ENCODE results near the gene PLA2R1.
A peak's percentile ranks its signal among the peaks of the same experiment; 100 is the strongest.

The PLA2R1 gene

DNA sequence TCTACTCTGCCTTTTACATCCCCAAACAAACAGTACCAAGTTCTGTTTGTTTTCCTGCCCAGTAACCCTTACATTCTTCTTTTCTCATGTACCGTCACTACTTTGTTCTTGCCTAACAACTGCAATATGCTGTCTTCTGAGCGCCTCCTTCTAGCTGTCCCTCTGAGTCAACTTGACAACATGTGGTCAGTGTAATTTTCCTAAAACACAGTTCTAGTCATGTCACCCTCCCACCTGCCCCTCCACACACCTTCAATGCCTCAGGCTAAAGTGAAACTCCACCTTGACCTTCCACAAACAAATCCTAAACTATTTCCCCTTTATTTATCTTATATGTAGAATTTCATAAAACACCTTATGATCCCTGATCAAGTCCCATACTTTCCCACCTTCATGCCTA, 139.9 kb downstream of the PLA2R1 start:
- peak; percentile 14 for DNase-seq

DNA sequence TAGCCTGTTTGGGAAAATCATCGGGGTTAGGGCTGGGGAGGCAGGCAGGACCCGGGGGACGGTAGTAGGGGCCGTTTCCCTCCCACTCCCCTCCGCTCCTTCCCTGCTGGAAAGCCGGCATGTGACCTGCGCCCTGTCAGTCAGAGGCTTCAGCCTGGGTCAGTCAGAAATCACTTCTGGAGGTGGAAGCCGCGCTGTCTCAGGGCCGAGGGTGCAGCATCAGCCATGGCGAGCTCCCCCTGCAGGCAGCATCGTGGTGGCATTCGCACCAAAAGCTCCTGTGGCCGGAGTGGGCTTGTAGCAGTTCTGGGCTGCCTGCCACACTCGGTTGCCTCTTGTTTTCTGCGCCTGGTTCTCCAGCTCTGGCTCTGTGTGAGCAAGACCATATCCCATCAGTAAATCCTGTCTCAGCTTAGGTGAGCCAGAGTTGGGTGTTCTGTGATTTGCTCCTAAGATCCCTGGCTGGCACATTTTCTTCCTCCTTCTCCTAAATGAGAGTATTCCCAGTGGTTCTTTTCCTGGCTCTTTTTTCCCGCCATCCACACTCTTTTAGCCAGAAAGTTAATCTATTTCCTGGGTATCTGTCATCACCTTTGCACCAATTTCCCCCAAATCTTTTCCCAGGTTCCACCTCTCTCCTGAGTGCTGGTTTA, 140.5 kb downstream of the PLA2R1 start:
- peak; percentile 82 for DNase-seq

DNA sequence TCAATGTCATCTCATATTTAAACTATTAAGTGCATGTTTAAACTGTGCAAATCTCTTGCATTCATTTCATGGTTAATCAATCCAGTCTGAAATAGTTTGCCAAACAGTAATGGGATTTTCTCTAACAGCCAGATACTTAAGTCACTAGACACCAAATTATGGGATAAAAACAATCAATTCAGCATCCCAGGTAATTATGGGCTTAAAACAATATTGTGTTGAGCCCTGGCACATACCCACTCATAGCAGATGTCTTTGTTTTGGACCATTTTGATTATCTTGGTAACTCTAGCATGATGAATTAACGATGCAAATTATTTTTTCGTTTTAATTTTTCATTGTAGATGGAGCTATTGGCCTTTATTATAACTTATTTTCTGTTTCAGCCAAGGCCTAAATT, 145.9 kb downstream of the PLA2R1 start:
- DNase-seq, result no peak

DNA sequence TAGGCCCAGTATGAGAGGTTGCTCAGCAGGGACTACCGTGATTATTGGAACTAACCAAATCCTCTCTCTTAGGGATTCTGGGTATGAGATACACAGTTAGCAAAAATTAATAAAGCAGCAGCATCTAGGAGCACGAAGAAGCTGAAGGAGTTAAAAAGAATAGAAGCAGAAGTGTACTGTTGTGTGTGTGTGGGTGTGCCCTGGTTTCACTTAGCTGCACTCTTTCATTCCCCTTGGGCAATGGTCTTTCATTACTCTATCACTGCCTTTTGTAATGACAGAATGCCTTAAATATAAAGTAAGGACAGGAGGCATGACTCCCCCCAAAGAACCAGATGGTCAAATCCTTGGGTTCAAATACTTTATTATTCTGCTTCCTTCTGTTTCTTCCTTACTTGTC, 148.5 kb downstream of the PLA2R1 start:
- no peak for DNase-seq

DNA sequence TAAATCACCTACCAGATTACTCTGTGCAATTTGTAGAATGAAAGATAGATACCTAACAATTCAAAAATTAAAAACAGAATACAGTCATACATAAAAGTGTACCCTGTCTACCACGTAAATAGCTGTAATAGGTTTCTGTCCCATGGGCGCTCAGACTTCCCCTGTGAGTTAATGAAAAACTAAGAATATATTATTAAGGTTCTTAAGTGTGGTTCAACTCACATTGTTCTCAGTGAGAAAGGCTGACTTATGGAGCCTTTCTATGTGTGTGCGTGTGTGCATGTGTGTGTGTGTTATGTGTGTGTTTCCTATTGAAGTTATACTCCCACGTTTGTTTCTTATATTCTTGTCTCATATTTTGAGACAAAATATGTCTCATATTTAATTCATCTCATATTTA, 149.8 kb downstream of the PLA2R1 start:
- no peak for DNase-seq

DNA sequence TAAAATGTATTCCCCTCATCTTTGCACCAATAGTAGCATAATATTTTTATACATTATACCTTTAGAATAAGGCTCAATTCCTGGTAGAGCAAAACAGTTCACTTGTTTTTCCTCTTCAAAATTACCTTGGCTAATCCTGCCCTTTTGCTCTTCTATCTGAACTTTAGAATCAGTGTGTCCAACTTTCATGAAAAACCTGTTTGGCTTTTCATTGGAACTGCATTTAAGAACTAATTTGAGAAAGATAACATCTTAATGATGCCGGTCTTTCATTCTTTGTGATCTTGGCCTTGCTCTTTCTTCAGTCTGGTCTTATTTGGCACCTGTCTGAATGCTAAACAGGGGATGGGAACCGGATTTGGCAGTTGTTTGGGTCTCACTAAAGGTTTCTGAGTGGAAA, 151.5 kb downstream of the PLA2R1 start:
- no peak for DNase-seq

DNA sequence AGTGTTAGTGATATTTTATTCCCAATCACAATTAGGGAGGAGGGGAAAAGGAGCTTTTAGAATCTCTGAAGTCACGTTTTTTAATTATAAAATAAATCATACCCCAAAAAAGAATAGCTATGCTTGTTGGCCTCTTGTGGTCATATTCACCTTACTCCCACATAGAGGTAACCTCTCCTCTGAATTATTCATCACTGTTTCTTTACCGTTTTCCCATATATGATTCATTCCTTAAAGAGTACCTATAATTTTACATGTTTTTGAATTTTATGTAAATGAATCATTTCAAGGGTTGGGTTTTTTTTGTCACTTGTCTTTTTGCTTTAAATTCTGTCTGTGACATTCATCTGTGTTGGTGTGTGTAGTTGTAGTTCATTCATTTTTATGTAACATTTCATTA, 153.8 kb downstream of the PLA2R1 start:
- DNase-seq, result no peak

DNA sequence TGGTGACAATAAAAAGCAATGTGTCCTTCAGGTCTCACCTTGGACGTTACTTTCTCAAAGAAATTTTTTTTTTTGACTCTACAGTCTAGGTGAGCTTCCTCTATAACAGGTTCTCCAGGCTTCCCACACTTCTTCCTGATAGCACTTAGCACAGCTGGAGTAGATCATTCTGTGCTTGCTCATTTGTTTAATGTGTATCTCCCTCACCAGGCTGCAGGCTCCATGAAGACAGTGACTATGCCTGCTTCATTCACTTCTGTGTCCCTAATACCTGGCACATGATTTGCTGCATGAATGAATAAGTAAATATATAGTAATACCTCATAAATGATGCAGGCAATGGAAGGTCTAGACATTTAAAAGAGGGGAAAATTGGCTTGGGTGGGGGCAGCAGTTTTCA, 154.5 kb downstream of the PLA2R1 start:
- DNase-seq, result no peak

DNA sequence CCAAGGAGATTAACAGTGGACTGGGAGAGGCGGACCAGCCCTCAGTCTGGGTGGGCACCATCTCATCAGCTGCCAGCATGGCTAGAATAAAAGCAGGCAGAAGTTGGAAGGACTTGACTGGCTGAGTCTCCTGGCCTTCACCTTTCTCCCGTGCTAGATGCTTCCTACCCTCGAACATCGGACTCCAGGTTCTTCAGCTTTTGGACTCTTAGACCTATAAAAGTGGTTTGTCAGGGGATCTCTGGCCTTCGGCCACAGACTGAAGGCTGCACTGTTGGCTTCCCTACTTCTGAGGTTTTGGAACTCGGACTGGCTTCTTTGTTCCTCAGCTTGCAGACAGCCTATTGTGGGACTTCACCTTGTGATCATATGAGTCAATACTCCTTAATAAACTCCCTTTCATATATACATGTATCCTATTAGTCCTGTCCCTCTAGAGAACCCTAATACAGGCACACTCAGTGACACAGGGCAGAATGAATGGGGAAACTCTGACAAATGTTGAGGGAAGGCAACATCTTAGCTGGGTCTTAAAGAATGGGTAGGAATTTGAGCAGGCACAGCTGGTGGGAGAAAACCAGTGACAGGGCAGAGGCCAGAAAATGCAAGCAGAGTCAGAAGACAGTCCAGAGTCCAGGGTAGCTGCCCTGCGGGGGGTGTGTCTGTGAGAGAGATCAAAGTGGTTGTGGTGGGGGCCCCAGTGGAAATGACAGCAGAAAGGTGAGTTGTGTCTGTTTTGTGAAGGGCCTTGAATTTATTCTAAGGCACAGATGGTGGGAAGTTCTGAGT, 156.3 kb downstream of the PLA2R1 start:
- no peak for DNase-seq

DNA sequence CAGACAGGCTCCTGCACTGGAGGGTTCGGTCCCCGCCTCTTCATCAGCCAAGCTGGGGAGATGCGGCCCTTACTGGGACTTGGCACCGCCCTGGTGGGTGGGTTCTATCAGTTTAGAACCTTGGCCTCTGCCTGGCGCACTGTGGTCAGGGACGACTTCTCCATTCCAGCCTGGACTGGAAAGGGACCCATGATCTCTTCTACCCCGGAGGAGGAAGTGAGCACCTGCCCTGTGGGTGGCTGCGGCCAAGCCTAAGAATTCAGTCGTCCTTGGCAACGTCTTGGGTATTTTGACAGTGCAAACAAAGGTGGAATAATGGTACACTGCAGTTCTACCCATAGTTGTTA, 157.5 kb downstream of the PLA2R1 start:
- no peak for DNase-seq

DNA sequence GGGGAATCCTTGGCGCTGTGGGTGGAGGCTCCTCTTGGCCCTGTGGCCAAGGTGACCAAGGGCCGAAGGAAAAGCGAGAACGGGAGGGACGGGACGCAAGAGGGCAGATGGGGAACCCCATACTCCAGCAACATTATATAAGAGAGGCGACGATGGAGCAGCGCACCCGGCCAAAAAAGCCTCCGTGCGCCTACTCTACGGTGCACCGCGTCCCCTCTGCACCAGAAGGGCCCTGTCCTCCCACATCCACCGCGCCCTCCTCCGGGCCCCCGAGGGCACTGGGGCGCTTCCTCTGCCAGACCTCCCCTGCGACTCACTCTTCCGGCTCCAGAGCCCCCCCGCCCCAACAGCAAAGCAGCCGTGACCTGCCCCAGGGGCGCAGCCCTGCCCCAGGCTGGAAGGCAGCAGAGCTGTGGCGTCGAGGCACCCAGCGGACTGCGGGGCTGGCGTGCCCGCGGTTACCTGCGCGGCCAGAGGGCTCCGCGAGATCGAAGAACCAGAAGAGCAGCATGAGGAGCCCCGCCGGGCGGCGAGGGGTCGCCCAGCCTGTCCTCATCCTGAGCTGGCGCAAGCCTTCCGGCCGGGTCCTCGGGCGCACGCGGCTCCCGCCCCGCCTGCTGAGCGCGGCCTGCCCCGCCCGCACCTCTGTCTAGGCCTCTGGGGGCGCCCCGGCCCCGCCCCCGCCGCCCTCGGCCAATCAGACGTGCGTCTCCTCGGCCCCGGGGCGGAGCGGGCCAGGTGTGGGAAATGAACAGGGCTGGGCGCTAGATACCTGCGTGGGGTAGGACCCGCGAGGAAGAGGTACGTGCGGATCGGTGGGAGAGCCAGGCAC, 158.1 kb downstream of the PLA2R1 start, which contains the start of gene LY75:
LY75 (minus strand) TSS at position 630 of the 832 bp plus-strand sequence.
- DNase-seq, result peak; percentile 87

DNA sequence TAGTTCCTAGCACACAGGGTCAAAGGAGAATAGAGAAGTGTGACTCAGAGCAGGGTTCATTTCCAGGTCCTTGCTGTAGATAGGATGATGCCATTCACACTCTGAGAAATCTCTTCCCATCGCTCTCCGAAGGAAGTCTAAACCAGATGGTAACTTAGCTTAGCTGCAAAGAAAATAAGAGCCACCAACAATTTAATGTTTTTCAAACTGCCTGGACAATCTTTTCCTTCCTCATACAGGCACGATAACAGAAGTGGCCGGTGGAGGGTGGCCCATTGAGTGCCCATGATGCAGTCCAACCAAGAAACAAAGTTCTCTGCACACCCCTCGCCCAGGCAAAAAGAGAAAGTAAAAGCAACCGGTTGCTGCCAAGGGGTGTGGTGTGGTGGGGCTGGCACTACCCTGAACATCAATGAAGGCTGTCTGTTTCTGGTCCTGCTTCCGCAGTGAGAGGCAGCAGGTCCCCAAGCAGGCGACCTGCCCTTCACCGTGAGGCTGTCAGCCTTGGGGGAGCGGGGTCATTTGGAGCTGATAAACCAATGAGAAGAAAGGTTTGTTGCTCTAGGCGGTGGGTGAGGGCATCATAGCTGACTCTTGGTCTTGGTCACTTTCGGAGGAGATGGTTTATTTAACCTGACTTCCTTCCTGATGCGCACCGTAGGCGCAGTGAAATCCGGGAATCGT, 158.8 kb downstream of the PLA2R1 start:
- peak; percentile 82 for DNase-seq

DNA sequence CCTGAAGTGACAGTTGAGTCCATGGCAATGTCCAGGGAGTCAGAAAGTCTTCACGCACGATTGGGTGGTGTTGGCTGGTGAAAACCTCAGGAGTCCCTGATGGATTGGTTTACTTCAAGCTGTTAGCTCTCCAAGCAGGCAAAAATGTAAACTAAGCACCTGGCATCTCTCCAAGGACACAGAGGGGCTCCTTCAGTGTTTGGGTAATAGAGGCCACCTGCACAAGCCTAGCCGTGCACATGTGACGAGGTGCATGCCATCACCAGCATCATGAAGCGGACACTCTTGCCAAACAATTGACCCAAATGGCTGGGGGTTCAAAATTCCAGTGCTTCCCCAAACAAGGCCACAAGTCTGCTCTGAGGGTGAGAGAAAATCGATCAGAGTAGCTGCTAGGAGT, 159.7 kb downstream of the PLA2R1 start:
- DNase-seq, result no peak

DNA sequence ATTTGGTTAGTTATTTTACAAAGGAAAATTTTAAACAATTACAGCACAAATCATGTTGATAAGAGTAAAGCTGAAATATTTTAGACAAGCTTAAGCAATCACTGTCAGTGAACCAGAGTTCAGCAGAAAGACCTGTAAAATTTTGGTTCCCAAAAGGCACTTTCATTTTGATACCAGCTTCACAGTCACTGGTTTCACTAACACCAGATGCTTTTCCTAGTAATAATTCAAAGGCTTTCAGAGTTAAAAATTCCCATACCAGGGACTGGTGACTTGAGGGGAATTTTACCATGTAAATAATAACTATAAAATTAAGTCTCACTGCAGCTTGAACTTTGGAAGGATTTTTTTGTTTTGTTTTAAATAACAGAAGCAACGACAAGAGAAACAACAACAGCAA, 162.1 kb downstream of the PLA2R1 start:
- DNase-seq, result peak; percentile 36

DNA sequence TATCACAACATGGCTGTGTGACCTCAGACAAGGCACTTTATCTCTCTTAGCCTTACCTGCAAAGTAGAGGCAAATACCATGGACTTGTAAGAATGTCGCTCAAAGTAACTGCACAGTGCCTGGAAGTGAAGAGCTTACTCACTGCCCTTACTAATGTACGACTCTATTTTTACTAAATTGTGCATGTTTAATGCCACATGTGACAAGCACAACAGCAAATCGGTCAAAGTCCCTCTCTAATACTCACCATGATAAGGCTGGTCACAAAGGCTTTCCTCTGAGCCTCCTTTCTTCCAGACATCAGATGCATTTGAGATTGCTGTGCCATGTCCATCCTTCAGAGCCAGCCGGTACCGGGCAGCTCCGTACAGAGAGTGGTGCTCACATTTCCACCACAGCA, 164.0 kb downstream of the PLA2R1 start:
- DNase-seq, result no peak

DNA sequence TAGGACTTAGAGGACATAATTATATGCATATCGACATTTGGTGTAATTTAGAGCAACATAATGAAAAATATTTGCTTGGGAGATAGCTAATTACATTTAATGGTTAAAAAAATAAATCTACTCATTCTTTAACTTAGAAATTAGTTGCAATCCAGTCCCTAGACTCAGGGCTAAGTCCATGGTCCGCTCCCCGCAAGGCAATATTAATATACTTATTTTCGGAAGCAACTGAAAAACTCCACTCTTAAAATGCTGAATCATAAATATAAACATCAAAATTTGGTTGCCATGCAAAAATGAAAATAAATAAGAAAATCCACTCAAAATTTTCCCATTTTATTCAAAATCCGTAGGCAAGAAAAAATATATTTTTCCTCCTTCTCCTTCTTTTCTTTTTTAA, 164.7 kb downstream of the PLA2R1 start:
- DNase-seq, result no peak

DNA sequence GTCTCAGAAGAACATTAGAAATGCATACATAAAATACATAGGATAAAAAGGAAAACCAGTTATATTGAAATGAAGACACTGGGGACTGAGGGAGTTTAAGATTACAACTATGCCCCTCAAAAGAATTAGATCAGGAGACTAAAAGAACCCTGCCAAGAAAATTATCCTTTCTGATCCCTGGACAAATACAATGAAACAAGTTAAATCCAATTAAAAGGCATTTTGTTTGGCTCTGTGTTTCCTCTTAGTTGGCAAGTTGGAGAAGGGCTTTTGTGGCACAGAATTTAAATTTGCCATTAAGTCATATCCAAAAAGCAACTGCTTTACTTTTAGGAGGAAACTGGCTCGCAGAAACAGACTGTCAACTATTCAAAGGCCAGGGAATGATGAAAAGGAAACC, 165.3 kb downstream of the PLA2R1 start:
- DNase-seq, result no peak

DNA sequence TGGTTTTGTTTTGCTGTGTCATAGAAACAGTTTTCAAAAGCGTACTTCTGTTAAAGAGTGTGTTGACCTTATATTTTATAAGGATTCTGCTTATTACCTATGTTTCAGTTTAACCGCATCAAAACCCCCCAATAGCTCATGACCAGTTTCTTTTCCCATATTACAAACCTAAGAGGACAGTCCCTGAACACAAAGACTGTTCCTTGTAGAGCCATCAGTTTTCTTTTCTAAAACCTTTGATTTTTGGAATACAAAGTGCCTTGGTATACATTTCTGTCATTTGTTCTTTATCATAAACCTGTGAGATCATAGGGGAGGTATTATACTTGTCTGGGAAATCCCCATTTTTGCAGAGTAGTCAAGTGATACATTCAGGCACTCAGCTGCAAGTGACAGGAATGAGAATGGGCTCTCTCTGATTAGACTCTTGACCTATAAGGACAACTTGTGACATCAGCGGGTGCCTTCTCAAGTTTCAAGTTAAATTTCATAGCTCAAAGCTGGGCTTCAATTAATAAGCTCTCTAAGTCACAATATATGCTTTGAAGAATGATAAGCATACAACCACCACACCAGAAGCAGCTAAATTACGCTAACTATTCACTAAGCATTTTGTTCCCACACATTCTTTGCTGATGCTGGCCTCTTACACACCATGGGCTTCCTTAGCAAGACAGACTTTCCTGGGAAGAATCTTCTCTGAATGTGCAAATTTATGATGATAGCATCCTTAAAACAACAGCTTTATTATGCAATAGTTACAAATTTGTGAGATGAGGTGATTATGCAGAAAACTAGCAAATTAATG, 167.0 kb downstream of the PLA2R1 start:
- peak; percentile 70 for DNase-seq

DNA sequence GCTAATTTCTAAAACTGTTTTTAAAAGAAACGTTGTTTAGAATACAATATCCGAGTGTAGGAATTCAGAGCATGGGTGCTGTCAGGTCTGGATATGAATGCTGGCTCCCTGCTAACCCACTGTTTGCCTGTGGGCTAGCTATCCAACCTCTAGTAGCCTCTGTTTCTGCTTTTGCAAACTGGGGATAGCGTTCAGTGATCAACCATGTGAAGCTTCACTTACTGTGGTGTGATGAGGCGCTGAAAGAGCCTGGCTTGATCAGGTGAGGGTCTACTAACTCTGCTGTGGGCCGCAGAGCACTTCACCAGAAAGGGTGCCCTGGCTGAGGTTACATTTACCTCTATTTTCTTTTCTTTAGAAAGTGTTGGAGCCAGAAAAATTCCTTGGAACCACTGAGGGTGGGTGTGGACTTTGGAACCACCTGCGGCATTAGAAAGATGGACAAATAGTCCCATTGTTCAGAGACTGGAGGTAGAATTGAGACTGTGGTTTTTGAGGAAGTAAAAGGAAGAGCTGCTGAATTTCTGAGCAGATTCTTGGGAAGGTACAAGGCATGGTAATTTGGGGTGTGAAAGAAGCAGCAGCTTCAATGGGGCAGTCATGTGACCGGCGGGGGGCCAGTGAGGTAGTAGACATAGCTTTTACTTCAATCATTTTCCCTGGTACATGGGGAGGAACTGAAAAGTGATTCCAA, 168.1 kb downstream of the PLA2R1 start:
- no peak for DNase-seq

DNA sequence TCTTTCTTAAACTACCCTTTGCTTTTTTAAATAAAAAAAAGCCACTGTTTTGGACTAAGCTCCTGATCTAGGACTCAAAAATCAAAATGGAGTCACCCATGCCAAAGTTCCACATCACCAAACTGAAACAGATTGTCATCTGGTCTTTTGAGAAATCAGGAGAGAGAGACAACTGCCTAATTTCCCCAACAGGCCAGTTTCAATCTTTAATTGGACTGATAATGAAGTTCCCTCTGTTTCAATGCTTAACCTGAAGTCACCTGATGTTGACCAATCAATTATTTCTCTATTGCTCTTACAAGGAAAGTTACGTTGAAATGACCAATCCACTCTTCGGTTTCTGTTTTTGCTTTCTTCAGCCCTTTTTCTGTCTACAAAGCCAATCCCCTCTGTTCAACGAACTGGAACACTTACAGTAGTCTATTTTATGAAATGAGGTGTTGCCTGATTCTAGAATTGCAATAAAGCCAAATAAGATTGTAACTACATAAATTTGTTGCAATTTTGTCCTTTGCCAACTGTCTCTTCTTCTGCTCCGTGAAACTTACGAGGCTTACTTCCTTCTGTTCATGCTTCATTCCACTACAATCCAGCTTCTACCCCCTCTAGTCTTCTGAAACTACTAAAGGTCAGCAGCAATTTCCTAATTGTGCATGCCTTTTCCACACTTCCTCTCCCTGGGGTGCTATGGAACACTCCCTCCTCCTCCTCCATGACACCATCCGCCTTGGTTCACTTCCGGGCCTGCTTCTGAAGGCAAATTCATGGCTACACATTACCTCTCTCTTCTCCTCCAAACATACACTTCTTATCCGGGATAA, 169.2 kb downstream of the PLA2R1 start:
- DNase-seq, result no peak

Data from activated CD4-positive, alpha-beta T cell treated with anti-CD3 and anti-CD28 coated beads, Interleukin-10, Interleukin-2, amounts not matched to agents 100 ng/mL and 50 ng/mL, durations not matched to agents 16 hours and 8 hours (primary cell).